Measurements from ENCODE around the gene XRCC4.
"Not testable (repeated sequence)": the region's sequence is repeated elsewhere in the genome, so short reads cannot be mapped to it uniquely, and the experiment has no call there.

The XRCC4 gene
- 5.4 to 21.1 (median 12.5) reads per million in 17 experiments for total RNA-seq

DNA sequence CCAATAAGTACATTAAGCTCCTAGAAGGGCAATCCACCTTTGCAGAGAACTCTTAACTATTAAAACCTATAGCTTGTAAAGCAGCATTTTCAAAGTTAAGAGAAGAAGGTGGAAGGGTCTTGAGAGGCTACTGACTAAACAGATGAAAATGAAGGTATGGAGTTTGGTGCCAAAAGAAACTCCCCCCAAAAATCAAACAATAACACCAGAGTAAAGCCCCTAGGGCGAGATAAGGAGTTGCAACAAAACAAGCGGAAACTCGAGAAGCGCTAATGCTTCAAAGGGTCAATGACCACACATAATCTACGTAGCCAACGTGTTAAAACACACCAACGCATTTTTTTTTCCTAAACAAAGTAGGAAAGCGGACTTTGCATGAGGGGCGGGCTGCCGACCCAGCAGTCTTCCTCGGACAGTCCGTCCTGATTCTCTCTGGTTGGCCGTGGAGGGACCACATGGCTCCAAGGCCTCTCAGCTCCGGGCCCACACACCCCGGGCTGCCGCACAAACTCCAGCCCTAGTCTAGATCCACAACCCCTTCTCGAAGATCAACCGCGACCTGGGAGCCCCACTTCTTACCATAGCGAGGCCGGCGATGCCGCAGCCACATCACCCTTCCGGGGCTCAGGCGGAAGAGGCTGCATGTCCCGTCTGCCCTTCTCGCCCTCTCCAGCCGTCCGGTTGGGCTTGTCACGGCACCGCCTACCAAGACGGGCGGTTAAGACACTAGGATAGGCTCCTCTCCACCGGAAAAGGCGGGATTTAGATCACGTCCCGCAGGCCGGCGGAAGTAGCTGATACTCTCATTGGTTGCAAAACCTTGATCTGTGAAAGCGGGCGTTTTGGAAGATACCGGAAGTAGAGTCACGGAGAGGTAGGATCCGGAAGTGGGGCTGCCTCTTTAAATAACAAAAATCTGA is at the start of gene XRCC4, which contains the start of gene TMEM167A:
Gene XRCC4, plus strand, starts transcription at position 806 of the 920 bp plus-strand sequence. CDS start 27,373 bp downstream, outside the sequence.
Gene TMEM167A, minus strand, starts transcription at position 653 of the 920 bp plus-strand sequence. Its CDS starts 71 bp downstream, at position 582.
- DNase-seq = peak; percentile 98 to 100 (median 98)

DNA sequence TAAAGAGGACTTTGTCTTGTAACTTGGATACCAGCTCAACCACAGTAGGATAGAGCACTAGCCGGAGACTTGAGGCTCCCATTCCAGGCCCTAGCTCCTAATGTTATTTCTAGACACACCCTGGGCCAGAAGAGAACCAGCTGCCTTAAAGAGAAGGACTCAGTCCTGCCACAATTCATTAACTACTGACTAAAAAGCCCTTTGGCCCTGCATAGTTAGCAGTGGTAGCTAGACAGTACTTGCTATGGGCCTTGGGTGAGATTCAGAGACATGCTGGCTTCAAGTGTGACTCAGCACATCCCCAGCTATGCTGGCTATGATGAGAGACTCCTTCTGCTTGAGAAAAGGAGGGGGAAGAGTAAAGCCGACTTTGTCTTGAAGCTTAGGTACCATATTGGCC is 47.4 kb upstream of the XRCC4 start:
- DNase-seq = no peak

DNA sequence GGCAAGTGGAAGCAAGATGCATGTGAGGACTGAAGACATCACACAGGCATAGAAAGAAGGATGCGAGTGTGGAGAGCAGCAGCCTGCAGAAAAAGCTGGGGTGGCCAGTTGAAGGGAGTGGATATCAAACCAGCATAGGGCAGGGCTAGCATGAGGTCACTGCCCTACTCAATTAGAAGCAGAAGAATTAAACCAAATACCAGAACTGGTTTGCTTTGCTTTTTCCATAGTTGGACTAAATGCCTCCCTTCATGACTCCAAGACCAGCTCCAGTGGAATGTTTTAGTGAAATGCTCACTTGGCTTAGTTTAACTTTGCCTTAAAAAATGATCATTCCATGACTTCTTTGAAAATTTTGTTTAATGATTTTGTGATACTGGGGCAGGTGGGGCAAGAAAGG is 46.0 kb upstream of the XRCC4 start:
- DNase-seq = no peak

DNA sequence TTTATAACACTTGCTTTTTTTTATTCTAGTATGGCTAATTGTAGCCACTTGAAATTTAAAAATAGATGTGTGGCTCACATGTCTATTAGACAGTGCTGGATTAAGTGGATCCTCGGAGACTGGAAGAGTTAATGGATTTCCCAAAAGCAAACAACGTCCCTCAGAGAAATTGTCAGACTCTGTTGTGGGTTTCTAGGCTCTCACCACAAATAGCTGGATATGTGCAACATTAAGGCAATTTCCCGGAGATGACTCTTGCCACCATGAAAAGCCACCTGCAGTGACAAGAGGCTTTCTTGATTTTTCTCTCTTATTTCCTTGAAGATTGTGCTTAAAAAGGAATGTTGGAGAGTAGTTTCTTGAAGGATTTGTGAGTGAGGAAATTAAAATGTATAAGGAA is 43.3 kb upstream of the XRCC4 start:
- DNase-seq = no peak

DNA sequence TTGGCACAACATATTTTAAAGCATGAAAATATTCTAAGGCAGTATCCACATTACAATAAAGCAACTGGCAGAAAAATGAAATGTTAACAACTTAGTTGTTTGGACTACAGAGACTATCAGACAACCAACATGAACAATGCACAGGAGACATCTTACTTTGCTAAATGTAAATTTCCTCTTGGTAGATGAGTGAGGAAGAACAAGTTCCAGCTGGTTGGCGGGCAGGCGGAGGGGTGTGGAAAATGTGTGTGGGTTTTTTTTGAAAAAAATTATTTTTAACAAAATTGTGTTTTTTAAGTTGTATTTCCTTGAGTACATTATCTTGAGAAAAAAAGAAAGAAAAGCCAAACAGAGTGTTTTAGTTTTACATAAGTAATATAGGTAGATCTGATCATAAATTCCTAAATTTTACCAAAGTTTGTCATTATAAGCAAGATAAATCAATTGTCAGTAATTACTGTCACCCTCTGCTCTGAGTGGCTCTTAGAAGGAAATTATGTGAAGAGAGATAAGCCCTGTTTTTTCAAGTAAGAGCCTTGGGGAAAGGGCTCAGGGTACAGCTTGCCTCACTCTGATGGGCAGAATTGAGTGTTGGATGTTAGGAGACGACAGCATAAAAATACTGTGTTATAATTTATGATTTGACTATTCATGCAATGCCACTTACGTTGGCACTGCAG is 42.7 kb upstream of the XRCC4 start:
- DNase-seq = no peak

DNA sequence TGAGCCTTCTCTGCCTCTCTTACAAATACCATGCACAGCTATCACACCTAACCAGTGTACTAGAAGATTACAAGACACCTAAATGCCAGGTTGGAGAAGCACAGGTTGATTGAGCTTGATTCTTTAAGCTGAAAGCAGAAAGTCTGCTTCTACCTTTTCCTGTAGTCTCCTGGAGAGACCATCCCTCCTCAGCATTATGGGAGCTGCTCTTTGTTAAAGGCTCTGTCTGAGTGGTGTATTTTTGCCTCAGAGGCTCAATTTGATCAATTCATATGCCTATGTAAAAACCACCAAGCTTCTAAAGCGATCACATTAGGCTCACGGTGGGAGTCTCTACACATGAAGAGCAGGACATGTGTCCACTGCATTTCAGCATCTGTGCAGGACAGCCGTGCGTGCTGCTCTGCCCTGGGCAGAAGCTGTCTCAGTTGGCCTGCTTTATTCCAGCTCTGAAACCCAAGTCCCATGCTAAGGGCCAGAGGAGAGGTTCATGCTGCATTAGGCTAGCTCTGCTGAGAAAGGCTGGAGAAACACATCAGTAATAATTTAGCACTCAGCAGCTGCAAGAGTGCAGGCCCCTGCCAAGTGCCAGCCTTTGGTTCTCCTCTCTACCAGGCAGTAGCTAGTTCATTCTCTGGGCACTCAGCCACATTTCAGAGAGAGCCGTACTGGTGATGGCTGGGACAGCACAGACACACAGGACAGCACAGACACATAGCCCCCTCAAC is 41.8 kb upstream of the XRCC4 start:
- no peak for DNase-seq

DNA sequence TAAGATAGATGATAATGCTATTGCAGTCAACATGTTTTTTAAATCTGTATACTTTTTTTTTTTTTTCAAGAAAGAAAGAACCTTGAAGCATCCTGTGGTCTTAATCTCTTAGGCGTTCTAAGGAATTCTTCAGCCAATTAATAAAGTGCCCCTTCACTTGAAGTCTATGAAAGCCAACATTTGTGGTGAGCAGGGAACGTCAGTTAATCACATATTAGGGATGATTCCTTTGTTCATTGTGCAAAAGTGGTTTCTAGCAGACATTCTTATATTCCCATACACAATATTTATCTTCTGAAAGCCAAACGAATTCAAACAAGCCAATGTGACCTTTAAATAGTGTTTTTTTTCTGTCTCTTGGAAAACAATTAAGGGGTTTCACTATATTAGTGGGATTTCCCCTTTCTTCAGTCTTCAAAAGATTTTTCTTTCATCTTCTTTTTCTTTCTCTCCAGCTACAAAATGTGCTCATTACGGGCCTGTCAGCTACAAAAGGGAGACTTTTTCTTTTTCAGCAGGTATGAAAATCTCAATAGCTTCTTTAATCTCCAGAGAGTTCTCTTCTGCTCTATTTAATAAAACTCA is 40.3 kb upstream of the XRCC4 start:
- no peak for DNase-seq

DNA sequence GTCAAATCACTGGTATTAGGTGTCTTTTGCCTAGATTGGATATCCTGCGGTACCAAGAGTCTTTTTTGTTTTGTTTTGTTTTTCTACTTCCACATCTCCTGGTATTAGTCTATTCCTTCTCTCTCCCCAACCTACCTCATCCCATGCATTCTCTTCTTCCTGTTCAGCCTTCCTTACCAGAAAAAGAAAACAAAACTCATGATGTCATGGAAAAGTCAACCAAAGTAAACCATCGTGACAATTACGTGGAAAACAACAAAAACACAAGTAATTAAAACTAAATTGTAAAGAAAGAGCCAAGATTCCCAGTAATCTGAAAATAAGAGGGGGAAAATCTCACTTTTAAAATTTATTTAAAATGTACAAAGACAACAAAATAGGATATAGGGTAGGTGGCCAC is 38.4 kb upstream of the XRCC4 start:
- DNase-seq = no peak

DNA sequence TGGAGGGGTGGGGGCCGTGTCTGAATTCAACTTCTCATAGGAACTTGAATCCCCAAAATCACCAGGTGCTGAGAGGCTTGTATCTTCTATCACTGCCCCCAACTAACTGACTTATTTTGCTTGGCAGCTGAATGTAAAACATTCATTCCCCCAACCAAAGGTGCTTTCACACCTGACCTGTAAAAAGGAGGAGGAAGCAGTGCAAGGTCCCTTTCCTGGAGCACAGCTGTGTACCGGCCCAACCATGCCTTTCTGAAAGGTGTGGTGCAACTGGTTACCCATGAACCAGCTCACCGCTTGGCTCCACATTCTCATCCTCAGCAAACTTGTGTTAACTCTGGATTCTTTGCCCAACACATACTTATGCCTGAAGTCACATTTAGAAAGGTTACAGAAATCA is 34.8 kb upstream of the XRCC4 start:
- DNase-seq = no peak

DNA sequence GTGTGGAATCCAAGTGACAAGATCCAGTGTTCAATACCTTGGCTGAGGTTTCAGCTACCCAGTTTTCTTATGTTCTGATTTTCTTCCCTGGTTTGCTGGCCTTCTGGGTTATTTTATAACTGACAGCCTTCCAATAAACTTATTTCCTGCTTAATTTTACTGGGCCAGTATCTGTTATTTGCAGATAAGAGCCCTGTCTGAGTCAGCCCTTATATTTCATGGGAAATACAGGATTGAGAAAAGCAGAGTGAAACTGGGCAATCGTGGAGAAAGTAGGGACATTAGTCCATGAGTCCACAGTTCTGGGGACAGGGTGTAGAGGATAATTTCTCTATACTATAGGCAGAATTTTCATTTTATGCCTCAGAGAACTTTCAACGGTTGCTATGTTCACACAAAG is 32.4 kb upstream of the XRCC4 start:
- DNase-seq = no peak

DNA sequence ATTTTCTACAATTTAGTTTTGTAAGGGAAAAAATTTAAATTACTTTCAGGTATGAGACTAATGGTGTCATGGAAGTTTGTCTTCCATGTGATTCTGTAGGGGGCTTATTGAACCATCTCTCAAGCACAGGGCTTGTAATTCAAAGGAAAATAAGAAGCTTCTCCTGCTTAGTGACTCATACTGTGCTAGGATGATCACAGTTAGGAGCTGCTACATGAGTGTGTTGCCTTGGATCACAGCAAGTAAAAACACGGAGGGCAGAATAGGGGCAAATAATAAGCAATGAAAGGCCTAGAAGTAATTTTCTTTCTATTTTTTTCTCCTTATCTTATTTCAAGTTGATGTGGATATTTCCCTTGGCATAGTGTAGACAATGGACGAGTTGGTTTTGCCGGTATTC is 29.1 kb upstream of the XRCC4 start:
- no peak for DNase-seq

DNA sequence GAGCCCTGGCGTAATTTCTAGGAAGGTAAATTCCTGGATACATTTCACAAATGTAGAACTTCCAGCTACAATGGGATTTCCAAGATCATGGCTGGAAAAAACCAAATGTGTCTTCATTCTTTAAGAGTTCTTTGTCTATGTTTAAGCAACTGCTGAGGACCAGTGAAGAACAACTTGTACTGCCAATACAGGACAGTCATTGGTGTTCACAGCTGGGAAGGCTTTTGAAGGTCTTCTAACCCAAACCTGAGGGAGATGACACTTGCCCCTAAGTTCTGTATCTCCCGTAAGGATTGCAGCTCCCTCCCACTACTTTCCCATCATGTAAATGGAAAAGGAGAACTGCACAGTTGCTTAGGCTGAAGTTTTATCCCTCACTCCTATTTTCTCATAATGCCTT is 28.5 kb upstream of the XRCC4 start:
- DNase-seq = no peak

DNA sequence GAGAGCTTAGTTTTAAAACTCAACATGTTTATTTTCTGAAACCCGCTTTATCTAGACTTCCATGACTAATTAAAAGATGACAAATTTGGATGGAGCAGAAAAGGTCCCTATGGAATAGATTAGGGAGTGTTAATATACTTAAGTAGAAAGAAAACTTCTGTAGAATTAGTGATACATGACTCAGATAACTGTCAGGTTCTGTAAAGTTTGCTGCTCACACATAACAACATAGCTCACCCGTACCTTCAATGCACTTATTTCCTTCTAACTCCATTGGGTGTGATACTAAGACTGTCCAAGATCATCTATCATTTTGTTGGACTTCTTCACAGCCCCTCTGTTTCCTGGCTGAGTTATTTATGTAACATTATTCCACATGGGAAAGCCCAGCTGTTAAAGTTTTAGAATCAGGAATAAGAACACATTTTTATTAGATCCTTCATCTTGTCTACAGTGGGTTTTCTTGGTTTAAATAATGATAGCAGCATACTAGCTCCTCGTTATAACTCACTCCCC is 27.9 kb upstream of the XRCC4 start:
- DNase-seq = no peak

DNA sequence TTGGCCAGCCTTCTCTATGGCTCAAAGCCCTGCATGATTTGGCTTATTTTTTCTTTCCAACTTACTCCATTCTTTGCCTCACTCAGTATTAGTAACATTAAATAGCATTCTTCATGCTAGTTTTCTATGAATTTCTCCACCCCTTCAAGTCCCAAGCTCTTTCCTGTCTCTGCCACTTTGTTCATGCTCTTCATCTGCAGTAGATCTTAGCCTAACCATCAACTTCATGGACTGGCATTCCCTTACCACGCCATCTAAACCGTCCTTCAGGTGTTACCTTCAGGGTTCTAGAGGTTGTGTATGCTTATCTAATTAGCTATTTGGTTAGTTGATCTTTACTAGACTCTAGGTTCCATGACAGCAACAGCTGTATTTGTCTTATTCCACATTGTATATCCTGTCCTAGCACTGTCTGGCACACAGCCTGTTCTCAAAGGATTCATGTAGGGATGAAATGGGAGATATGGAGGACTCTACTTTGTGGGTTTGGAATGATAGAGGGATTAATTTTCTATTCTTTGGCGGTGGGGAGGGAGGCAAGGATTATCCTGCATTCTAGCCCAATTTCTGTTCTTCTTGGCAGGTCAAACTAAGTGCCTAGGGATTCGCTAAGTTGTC is 26.5 kb upstream of the XRCC4 start:
- no peak for DNase-seq

DNA sequence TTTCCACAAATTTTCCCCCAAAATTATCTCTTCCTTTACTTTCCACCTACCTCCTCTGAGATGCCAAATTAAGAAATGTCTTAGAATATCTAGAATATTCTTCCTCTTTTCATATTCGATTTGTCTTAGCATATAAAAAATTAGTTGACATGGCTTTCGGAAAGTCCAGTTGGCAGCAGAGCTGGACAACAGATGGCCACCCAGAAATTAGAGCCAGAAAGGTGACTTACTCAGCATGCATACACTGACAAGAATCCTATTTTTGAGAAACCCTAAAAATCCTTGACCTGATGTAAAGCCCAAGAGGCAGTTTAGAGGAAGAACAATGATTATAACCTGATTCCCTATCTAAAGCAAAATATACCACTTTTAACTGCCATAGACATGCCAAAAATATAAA is 22.2 kb upstream of the XRCC4 start:
- DNase-seq = no peak

DNA sequence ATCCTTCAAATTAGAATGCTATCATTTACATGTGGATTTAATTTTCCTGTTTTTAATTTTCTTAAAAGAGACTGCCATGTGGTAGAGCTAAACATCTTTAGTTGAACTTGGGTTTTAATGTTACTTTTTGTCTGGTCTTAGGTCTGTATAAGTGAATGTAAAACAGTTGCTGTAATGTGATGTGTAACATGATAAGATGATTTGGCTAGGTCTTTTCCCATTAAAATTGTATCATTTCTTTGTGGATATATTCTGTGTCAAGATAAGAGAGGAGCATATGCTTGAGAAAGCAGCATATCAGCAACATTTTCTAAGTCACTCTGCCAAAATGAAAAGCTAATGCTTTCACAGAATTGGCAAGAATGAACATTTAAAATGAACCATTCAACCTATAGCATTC is 18.6 kb upstream of the XRCC4 start:
- no peak for DNase-seq

DNA sequence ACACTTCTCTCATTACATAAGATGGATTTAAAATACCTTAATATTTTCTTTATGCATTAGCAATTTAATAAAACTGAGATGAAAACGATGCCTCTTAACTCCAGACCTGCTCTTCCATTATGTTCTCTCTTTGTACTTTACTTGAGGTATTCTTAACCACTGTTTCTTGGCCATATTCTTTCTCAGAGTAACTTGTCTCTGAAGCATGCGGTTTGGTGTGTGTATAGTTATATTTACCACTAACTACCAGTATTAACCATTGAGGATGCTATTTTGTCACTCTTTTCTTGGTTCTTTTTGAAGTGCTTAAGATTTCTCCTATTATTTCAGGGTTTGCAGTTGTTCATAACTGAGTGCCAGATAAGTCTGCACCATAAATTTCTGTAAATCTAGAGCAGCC is 18.0 kb upstream of the XRCC4 start:
- DNase-seq = no peak

DNA sequence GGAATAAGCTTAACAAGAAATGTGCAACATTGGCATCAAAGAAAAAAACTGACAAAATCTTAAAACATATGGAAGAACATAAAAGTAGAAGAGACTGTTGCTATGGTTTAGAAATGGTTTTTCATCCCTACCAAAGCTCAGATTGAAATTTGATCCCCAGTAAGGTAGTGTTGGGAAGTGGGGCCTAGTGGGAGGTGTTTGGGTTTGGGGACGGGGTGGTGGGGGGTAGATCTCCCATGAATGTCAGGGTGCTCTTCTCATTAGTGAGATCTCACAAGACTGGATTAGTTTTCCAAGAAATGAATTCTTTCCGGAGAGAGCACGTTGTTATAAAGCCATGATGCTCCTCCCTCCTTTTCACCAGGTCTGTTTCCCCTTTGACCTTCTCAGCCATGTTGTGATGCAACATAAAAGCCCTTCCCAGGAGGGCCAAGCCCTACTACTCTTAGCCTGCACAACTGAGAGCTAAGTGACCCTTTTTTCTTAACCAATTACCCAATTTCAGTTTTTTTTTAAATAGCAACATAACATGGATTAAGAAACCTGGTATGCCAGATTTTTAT is 10.7 kb upstream of the XRCC4 start:
- no peak for DNase-seq

DNA sequence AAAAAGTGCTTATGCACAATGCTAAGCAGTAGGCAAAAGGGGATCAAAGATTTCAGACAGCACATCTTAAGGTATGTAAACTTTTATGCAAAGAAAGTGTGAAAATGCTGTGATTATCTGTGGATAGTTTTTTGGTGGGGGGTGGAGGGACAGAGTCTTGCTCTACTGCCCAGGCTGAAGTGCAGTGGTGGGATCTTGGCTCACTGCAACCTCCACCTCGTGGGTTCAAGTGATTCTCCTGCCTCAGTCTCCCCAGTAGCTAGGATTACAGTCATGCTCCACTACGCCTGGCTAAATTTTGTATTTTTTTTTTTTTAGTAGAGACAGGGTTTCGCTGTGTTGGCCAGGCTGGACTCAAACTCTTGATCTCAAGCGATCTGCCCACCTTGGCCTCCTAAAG is 10.0 kb upstream of the XRCC4 start:
- not testable (repeated sequence) for DNase-seq

DNA sequence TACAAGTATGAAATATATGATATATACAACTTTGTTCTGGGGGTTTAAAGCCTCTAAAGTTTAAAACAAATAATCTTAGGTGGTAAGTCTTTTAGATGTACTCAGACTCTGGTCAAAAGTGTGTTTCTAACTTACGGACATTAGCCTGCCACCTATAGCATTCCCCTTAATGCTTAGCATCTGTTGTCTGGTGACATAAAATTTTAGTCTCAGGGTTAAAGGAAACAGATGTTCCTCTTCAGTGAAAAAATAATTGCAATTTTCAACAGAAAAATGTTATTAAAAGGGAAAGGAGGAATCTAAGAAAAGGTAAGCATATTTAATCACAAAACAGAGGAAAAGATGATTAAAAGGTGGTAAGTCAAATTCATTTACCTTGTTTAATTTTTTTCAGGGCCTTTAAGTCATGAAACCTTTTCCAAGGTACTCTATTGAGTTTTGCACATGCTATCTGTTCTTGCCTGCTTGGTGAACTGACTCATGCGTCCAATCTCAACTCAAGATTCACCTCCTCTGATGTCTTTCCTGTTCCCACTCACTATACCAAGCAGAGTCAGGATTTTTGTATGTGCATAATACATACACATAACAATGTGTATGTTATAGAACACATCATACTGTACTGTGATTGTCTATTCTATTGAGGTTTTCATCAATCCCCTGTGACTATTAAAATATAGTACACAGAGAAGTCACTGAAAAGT is 8.1 kb upstream of the XRCC4 start:
- no peak for DNase-seq
